Endothelial cell of umbilical vein (primary cell): Measurements from ENCODE around the gene SULT2B1. TPM values are rescaled to one million over a fixed set of nuclear protein-coding genes. Genes with fewer than 3 reads are reported as not detected.

ENCODE experiments used
- BruUV-seq: library from RNA; stranded (reverse); fragments of 400-500 nt; replicated peaks from 2 replicates; lab custom pipeline; 2021; lab: Mats Ljungman, UMichigan
- CTCF ChIA-PET: fragments of 300-600, 350-600 bp; sonication (Branson Sonifier 250); formaldehyde crosslinking; loops from one replicate; lab custom pipeline; 2021; ENCODE audit warnings: antibody characterized with exemption, inconsistent platforms; lab: Charles Lee
- POLR2A ChIA-PET: fragments of 300-600, 350-600 bp; sonication (Branson Sonifier 250); formaldehyde crosslinking; loops from one replicate; lab custom pipeline; 2021; ENCODE audit warnings: antibody characterized with exemption, inconsistent platforms; lab: Charles Lee
- DNase-seq: peaks from one replicate; pipeline ENCODE4 v3.0.0-alpha.2; 2011; ENCODE audit warnings: low read depth, low spot score
- FAIRE-seq: peaks from 2 replicates; lab custom pipeline; 2011; peaks lifted over from hg19 to GRCh38; lab: Jason Lieb, UNC
- H2AFZ ChIP-seq: 2 replicates; pipeline ENCODE4 v1.6.0; 2012; ENCODE audit warnings: low read depth, low read length, control low read depth, inconsistent platforms
- H3K27ac ChIP-seq: 2 replicates; pipeline ENCODE4 v1.5.1; 2011; ENCODE audit warnings: low read depth, mild to moderate bottlenecking, control low read depth, low read length, moderate library complexity; ENCODE audit not compliant: insufficient read depth
- H3K27me3 ChIP-seq, 2 experiments: 2 replicates each; pipeline versions ENCODE4 v1.6.0 to v1.6.1; 2011; ENCODE audit warnings: low read length in 2 of 2, mixed read lengths in 1 of 2; ENCODE audit not compliant: control insufficient read depth in 2 of 2, insufficient read depth in 2 of 2
- H3K36me3 ChIP-seq, 2 experiments: 2 replicates in 1 of 2; 3 replicates in 1 of 2; pipeline ENCODE4 v1.5.1; 2011; ENCODE audit warnings: low read length in 2 of 2, mild to moderate bottlenecking in 1 of 2, moderate library complexity in 1 of 2; ENCODE audit not compliant: control insufficient read depth in 2 of 2, insufficient read depth in 2 of 2; ENCODE audit errors: extremely low read depth in 1 of 2
- H3K4me1 ChIP-seq: 3 replicates; pipeline ENCODE4 v1.5.1; 2011; ENCODE audit warnings: mild to moderate bottlenecking, low read length; ENCODE audit not compliant: control insufficient read depth, insufficient read depth; ENCODE audit errors: extremely low read depth
- H3K4me2 ChIP-seq: 2 replicates; pipeline ENCODE4 v1.6.1; 2011; ENCODE audit warnings: low read length, control low read depth, mixed read lengths; ENCODE audit not compliant: insufficient read depth
- H3K4me3 ChIP-seq, 3 experiments: fragments of 200-600 bp in 1 of 3; sonication (generic), shearing (Covaris generic) in 1 of 3; replicated peaks in 1 of 3; 2 replicates each; pipeline ENCODE4 v1.5.1; 2011 to 2016; ENCODE audit warnings: control low read depth in 3 of 3, low read length in 3 of 3, mild to moderate bottlenecking in 2 of 3, inconsistent platforms in 1 of 3, low read depth in 1 of 3, moderate library complexity in 1 of 3; ENCODE audit not compliant: insufficient read depth in 1 of 3
- H3K79me2 ChIP-seq: 2 replicates; pipeline ENCODE4 v1.6.0; 2012; ENCODE audit warnings: low read length, inconsistent platforms; ENCODE audit not compliant: control insufficient read depth, insufficient read depth
- H3K9ac ChIP-seq: replicated peaks from 2 replicates; pipeline ENCODE3; 2011; ENCODE audit warnings: low read length, control low read depth; ENCODE audit not compliant: insufficient read depth; ENCODE audit errors: extremely low read depth
- H3K9me1 ChIP-seq: replicated peaks from 3 replicates; pipeline ENCODE4 v1.6.0; 2011; ENCODE audit warnings: mild to moderate bottlenecking, low read length; ENCODE audit not compliant: control insufficient read depth, insufficient read depth; ENCODE audit errors: extremely low read depth
- H3K9me3 ChIP-seq: replicated peaks from 2 replicates; pipeline ENCODE4 v1.5.1; 2012; ENCODE audit warnings: low read length, inconsistent platforms; ENCODE audit not compliant: control insufficient read depth, insufficient read depth
- H4K20me1 ChIP-seq: replicated peaks from 2 replicates; pipeline ENCODE3; 2011; ENCODE audit warnings: mild to moderate bottlenecking, low read length; ENCODE audit not compliant: control insufficient read depth, insufficient read depth; ENCODE audit errors: extremely low read depth
- EZH2 ChIP-seq: IDR thresholded peaks from 2 replicates; pipeline ENCODE4 v1.6.1; 2012; ENCODE audit warnings: borderline replicate concordance, low read depth, mild to moderate bottlenecking, moderate library complexity, low read length, inconsistent platforms; ENCODE audit not compliant: severe bottlenecking
- FOS ChIP-seq: IDR thresholded peaks from 2 replicates; pipeline ENCODE4 v1.6.1; 2011; ENCODE audit warnings: mild to moderate bottlenecking, low read length, moderate library complexity, borderline replicate concordance; ENCODE audit not compliant: insufficient read depth
- GATA2 ChIP-seq: IDR thresholded peaks from 2 replicates; pipeline ENCODE4 v1.7.0; 2011; ENCODE audit warnings: low read depth, mild to moderate bottlenecking, moderate library complexity, mixed read lengths, low read length; ENCODE audit not compliant: insufficient read length, insufficient read depth
- JUN ChIP-seq: IDR thresholded peaks from 2 replicates; pipeline ENCODE4 v1.6.1; 2011; ENCODE audit warnings: borderline replicate concordance, low read depth; ENCODE audit not compliant: insufficient read length, insufficient read depth
- MYC ChIP-seq: IDR thresholded peaks from one replicate; pipeline ENCODE4 v1.6.1; 2011; ENCODE audit warnings: mild to moderate bottlenecking, low read depth, low read length
- POLR2A ChIP-seq: IDR thresholded peaks from 2 replicates; pipeline ENCODE4 v1.6.1; 2012; ENCODE audit warnings: low read depth, mild to moderate bottlenecking, control low read depth, low read length
- POLR2AphosphoS5 ChIP-seq: IDR thresholded peaks from 2 replicates; pipeline ENCODE4 v1.6.1; 2012; ENCODE audit warnings: low read depth, mild to moderate bottlenecking, control low read depth, low read length, moderate library complexity; ENCODE audit not compliant: insufficient read depth
- dilution Hi-C: fragments of 300-500 bp; cut with MboI; formaldehyde crosslinking; loops from one replicate; pipeline ENCODE4 v1.15.0; 2019; ENCODE audit warnings: low sequenced_read_pairs; ENCODE audit not compliant: extremely low pct_ligation_motif_present
- intact Hi-C: fragments of 100-400 bp; cut with micrococcal nuclease; formaldehyde crosslinking; loops from one replicate; pipeline ENCODE4 v1.10.0; 2022
- polyA plus RNA-seq, 4 experiments: library from polyadenylated mRNA; depleted of rRNA in 3 of 4; stranded (reverse) in 3 of 4; unstranded in 1 of 4; fragments of >200 nt; gene quantifications; 2 replicates each; pipeline versions ENCODE4 v1.2.1 to v1.2.3, GENCODE V29; 2011 to 2012; ENCODE audit warnings: missing spikeins in 1 of 4
- total RNA-seq: library from RNA; stranded (reverse); gene quantifications from 2 replicates; pipeline ENCODE4 v1.2.3, GENCODE V29; 2021
- TF ChIP-seq, protein P1 (sequence below): IDR thresholded peaks from 2 replicates; pipeline ENCODE4 v1.6.1; 2011; ENCODE audit not compliant: insufficient read depth, insufficient read length
- TF ChIP-seq, protein P2 (sequence below), 2 donors: IDR thresholded peaks; 1 replicate in 1 of 2; 2 replicates in 1 of 2; pipeline ENCODE4 v1.5.1; 2011; ENCODE audit warnings: low read length in 2 of 2, mild to moderate bottlenecking in 2 of 2, moderate library complexity in 2 of 2, control low read depth in 1 of 2, inconsistent platforms in 1 of 2, low read depth in 1 of 2; ENCODE audit not compliant: insufficient read depth in 1 of 2; ENCODE audit errors: extremely low read depth in 1 of 2

The SULT2B1 gene
- total and polyA plus RNA-seq, 2 donors (not counting 3 experiments of a cell fraction or from before 2014, with no cell fraction given) = not detected

DNA sequence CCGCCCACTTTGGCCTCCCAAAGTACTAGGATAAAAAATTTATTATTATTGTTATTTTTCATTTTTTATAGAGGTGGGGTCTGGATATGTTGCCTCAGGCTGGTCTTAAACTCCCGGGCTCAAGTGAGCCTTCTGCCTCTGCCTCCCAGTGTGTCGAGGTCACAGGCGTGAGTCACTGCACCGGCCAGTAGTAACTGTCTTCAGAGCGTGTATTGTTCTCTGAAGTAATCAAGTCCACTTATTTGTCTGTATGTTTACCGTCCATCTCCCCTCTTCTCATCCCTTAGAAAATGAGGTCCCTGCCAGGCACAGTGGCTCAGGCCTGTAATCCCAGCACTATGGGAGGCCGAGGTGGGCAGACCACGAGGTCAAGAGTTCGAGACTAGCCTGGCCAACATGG, 18.2 kb upstream of the SULT2B1 start:
- intact Hi-C loops (no loop called here), dilution Hi-C loops (no loop called here)
- DNase-seq = no peak
- H3K36me3 ChIP-seq = no peaks in the 10 kb centered on the region
- TF ChIP-seq, protein P1, sequence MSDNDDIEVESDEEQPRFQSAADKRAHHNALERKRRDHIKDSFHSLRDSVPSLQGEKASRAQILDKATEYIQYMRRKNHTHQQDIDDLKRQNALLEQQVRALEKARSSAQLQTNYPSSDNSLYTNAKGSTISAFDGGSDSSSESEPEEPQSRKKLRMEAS = no peak
- TF ChIP-seq JUN (no peak), MYC (no peak), POLR2AphosphoS5 (no peak), FOS (no peak), GATA2 (no peak), EZH2 (no peak), POLR2A (no peak)
- TF ChIP-seq, protein P2, sequence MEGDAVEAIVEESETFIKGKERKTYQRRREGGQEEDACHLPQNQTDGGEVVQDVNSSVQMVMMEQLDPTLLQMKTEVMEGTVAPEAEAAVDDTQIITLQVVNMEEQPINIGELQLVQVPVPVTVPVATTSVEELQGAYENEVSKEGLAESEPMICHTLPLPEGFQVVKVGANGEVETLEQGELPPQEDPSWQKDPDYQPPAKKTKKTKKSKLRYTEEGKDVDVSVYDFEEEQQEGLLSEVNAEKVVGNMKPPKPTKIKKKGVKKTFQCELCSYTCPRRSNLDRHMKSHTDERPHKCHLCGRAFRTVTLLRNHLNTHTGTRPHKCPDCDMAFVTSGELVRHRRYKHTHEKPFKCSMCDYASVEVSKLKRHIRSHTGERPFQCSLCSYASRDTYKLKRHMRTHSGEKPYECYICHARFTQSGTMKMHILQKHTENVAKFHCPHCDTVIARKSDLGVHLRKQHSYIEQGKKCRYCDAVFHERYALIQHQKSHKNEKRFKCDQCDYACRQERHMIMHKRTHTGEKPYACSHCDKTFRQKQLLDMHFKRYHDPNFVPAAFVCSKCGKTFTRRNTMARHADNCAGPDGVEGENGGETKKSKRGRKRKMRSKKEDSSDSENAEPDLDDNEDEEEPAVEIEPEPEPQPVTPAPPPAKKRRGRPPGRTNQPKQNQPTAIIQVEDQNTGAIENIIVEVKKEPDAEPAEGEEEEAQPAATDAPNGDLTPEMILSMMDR (IDR thresholded peaks at IDR 0.05; ENCODE audit: extremely low read depth in 1 of 2, insufficient read depth in 1 of 2, low read depth in 1 of 2, low read length in 2 of 2) = no peak
- H2AFZ ChIP-seq = no peak overlapping the region
- H3K9ac ChIP-seq = no peak overlapping the region
- no peaks in the 10 kb centered on the region for H3K4me1 ChIP-seq
- no peaks in the 10 kb centered on the region for H4K20me1 ChIP-seq
- no peaks in the 10 kb centered on the region for H3K9me1 ChIP-seq
- no TSS peak for BruUV-seq
- H3K9me3 ChIP-seq = no peaks in the 10 kb centered on the region
- peaks cover 0 to 2% of the 10 kb centered on the region in 2 experiments for H3K27me3 ChIP-seq
- no peak for FAIRE-seq
- no peak overlapping the region for H3K4me3 ChIP-seq
- no peak overlapping the region for H3K27ac ChIP-seq
- ChIA-PET CTCF (no interaction called here), POLR2A (no interaction called here)
- no peaks in the 10 kb centered on the region for H3K79me2 ChIP-seq
- no peak overlapping the region for H3K4me2 ChIP-seq
